ENCODE measurements around the gene PTER.

PTER gene

DNA sequence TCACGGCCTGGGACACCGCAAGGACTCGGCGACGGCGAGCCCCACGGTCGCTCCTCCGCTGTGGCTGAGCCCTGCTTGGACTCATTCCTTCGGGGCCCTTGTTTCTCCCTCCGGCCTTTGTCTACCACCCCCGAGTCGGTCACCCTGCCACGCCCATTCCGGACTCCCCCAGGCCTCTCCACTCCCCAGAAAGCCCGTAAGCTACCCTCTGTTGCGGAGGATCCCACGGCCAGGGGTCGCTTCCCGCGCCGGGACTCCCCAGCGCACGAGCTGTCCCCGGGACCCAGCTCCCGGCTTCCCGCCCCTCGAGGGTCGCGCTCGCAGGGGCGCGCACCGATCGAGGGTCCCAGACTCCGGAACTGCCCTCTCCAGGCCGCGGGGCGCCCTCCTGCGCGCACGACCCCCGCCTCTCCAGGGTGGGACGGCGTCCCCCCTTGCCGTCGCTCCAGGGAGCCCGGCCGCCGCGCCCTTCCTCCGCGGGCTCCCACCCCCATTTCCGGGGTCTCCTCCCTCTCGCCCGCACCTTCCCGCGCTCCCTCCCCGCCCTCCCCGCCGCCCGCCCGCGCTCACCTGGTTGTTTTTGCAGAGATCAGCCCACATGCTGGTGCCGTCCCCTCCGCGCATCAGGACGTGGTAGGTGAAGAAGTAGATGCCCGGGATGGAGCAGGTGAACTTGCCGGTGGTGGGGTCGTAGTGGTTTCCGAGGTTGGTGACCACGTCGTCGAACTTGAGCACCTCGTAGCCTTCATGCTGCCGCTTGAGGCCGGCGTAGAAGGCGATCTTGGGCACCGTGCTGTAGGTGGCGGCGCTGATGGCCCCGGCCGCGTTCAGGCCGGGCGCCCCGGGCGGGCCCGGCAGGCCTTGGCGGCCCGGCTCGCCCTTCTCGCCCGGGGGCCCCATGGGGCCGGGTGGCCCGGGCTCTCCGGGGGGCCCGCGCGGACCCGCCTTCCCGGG is 83.4 kb downstream of the PTER start:
- DNase-seq: no peak
- H3K4me3 ChIP-seq (ENCODE audit: low read depth, low read length): no peak overlapping the region
- TF ChIP-seq, protein P1, sequence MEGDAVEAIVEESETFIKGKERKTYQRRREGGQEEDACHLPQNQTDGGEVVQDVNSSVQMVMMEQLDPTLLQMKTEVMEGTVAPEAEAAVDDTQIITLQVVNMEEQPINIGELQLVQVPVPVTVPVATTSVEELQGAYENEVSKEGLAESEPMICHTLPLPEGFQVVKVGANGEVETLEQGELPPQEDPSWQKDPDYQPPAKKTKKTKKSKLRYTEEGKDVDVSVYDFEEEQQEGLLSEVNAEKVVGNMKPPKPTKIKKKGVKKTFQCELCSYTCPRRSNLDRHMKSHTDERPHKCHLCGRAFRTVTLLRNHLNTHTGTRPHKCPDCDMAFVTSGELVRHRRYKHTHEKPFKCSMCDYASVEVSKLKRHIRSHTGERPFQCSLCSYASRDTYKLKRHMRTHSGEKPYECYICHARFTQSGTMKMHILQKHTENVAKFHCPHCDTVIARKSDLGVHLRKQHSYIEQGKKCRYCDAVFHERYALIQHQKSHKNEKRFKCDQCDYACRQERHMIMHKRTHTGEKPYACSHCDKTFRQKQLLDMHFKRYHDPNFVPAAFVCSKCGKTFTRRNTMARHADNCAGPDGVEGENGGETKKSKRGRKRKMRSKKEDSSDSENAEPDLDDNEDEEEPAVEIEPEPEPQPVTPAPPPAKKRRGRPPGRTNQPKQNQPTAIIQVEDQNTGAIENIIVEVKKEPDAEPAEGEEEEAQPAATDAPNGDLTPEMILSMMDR (IDR thresholded peaks at IDR 0.05; ENCODE audit: low read depth, low read length): no peak

DNA sequence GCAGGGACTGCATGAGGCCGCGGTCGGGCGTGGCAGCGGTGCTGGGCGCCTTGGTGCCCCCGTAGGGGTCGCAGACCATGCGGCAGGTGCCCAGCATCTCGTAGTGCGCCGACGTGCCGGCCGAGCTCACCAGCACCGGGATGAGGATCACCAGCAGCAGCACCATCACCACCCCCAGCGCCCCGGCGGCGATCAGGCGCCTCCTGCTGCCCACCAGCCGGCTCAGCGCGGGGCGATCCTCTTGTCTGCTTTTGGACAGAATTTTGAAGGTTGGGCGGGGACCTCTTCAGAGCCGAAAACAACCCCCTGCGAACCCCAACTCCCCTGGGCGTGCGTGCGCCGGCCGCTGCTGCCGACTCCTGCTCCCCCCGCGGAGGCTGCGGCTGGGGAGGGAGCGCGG is 84.1 kb downstream of the PTER start:
- Histone ChIP-seq H3K9me3 (no peaks in the 10 kb centered on the region), H3K27me3 (peaks cover 48% of the 10 kb centered on the region), H3K36me3 (no peaks in the 10 kb centered on the region), H3K4me3 (ENCODE audit: low read depth, low read length) (no peak overlapping the region), H3K4me1 (no peaks in the 10 kb centered on the region)
- DNase-seq: no peak
- TF ChIP-seq, protein P1 (IDR thresholded peaks at IDR 0.05; ENCODE audit: low read depth, low read length): no peak

More for the DNA sequence above, 83.4 kb downstream of the PTER start:
- H3K27me3 ChIP-seq: peaks cover 48% of the 10 kb centered on the region
- no peaks in the 10 kb centered on the region for H3K4me1 ChIP-seq
- no peaks in the 10 kb centered on the region for H3K9me3 ChIP-seq
- H3K36me3 ChIP-seq: no peaks in the 10 kb centered on the region

DNA sequence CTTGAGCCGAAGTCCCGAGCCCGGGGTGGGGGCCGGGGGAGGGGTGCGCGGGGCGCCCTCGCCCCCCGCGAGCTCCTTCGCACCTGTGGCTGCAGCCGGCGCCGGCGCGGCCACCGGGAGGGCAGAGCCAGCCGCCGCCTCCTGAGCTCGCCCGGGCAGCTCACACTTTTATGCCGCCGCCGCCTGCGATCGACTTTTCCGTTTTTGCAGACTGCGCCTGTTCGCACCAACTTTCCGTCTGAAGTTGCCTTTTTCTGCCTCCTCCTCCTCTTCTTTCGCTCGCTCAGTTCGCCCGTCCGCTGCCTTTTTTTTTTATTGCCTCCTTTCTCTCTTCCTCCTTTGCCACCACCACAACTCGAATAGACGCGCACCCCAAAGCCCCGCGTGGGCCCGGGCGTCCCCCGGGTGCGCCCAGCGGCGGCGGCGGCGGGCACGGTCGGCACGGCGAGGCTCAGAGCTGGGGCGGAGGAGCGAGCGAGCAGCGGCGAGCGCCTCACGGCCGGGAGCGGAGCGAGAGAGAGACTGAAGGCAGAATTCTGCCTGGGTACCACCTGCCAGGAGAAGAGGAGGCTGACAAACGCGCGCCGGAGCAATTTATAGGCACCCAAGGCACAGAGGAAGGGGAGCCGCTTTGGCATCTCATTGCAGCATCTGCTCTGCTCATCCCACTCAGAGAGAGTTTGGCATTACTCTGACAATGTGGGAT is 84.7 kb downstream of the PTER start, which contains the start of gene C1QL3:
C1QL3 (minus strand) TSS at position 569 of the 706 bp plus-strand sequence. CDS start 814 bp downstream, outside the sequence.
- Histone ChIP-seq H3K27me3 (peaks cover 50% of the 10 kb centered on the region), H3K4me3 (ENCODE audit: low read depth, low read length) (no peak within 1 kb of the TSS), H3K4me1 (no peaks in the 10 kb centered on the region), H3K36me3 (no peaks in the 10 kb centered on the region), H3K9me3 (no peaks in the 10 kb centered on the region)
- no peak for DNase-seq
- TF ChIP-seq, protein P1 (IDR thresholded peaks at IDR 0.05; ENCODE audit: low read depth, low read length): no peak

DNA sequence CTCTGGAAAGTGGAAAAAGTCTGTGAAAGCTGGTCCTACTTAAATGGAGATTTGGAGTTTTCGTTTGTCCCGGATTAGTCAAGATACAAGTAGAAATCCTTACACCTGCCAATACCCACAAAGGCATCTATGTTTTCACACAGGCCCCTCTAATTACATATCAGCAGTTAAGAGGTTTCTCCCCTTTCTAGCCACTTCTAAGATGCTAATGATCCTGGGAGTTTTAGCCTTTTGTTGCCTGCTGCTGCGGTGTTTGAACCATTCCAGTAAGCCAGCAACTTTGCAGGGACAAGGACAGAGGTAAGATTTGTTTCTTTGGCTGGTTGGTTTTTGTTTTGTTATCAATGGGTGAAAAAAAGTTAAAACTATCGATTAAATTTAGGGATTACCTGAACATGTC is 90.6 kb downstream of the PTER start:
- no peak for DNase-seq
- Histone ChIP-seq H3K9me3 (no peaks in the 10 kb centered on the region), H3K4me3 (ENCODE audit: low read depth, low read length) (no peak overlapping the region), H3K27me3 (peaks cover 27% of the 10 kb centered on the region), H3K4me1 (no peaks in the 10 kb centered on the region), H3K36me3 (no peaks in the 10 kb centered on the region)
- TF ChIP-seq, protein P1 (IDR thresholded peaks at IDR 0.05; ENCODE audit: low read depth, low read length): no peak

DNA sequence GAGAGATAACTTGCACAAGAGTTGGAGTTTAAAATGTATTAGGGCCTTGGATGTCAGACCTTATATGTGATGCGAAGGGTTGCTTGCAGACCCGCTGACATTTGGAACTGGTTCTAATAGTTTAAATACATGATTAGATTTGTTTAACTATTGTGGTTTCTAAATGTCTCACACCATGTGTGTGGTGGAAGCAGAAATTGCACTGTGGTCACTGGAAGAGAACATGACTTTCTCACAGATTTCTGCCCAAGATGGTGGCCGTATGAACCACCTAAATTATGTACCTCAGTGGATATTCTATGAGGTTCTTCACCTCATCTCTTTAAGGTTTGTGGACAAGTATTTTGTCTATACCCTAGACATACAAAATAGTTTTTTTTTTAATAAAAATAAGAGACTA is 93.0 kb downstream of the PTER start:
- TF ChIP-seq, protein P1 (IDR thresholded peaks at IDR 0.05; ENCODE audit: low read depth, low read length): no peak
- Histone ChIP-seq H3K4me3 (ENCODE audit: low read depth, low read length) (no peak overlapping the region), H3K36me3 (no peaks in the 10 kb centered on the region), H3K4me1 (no peaks in the 10 kb centered on the region), H3K27me3 (peaks cover 5% of the 10 kb centered on the region), H3K9me3 (no peaks in the 10 kb centered on the region)
- DNase-seq: no peak
